ENCODE measurements around the gene ALK.

The ALK gene

GRCh38 chr2:29165362-29166241, 755.8 kb downstream of the ALK start:
- no peak for DNase-seq

- no peak for DNase-seq
These were observed 757.1 kb downstream of the ALK start for GRCh38 chr2:29164091-29164846.

- DNase-seq, result no peak
These were observed 759.0 kb downstream of the ALK start for GRCh38 chr2:29162204-29162928.

- no peak for DNase-seq
These were observed 761.2 kb downstream of the ALK start for GRCh38 chr2:29160184-29160583.

- no peak for DNase-seq
These were observed 762.3 kb downstream of the ALK start for GRCh38 chr2:29159125-29159524.

GRCh38 chr2:29157131-29157530, 764.3 kb downstream of the ALK start:
- DNase-seq, result no peak

- no peak for DNase-seq
These were observed 765.8 kb downstream of the ALK start for GRCh38 chr2:29155578-29155977.

- DNase-seq, result no peak
These were observed 766.8 kb downstream of the ALK start for GRCh38 chr2:29154610-29155009.

- DNase-seq, result no peak
These were observed 773.4 kb downstream of the ALK start for GRCh38 chr2:29147963-29148362.

- no peak for DNase-seq
These were observed 775.2 kb downstream of the ALK start for GRCh38 chr2:29146197-29146596.

- DNase-seq, result no peak
These were observed 777.7 kb downstream of the ALK start for GRCh38 chr2:29143657-29144056.

Data from AML-193 (cell line).